GM21786 (cell line): ENCODE results near the gene ADAM12.
"Not testable (repeated sequence)": the region's sequence is repeated elsewhere in the genome, so short reads cannot be mapped to it uniquely, and the experiment has no call there.

Source experiments
- ATAC-seq: cut with Tn5 transposase; IDR thresholded peaks from one replicate; pipeline ENCODE4 v1.9.1; 2021; ENCODE audit not compliant: unreplicated experiment

The ADAM12 gene

GRCh38 chr10:126407831-126408230 lies 19.6 kb upstream of the ADAM12 start:
- no peak for ATAC-seq

- ATAC-seq = no peak
Measured at GRCh38 chr10:126405239-126405775, 17.0 kb upstream of the ADAM12 start.

DNA sequence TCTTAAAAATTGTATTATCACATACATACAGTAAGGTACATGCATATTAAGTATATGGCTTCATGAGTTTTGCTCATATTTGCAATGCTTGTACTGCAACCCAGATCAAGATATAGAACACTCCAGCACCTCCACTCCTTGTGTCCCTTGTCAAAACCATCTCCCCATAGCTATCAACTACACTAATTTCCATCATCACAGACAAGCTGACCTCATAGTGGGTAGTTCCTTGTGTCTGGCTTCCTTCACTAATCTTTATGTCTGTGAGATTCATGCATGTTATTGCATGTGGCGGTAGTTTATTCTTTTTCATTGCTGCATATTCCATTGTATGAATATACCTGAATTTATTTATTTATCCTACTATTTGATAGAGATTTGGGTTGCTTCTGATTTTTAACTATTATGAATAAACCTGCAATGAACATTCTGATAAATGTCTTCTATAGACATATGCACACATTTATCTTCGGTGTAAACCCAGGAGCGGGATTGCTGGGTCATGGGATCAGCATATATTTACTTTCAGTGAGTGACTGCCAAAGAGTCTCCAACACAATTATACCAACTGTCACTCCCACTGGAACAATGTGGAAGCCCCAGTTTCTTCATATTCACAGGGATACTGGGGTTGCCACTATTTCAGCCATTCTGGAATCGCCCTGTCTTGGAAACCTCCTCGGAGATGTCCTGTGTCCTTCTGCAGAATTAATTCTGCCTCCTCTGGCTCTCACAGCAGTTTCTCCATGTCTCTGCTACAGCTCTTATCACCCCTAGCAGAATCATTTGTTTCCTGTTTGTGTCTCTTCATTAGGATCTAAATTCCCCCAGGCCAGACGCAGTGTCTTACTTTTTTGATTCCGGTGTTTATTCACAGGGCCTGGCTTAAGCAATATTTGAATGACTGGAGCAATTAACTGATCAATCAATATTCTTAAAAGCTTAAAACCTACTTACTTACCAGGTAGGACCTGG lies 14.7 kb upstream of the ADAM12 start:
- ATAC-seq = no peak

DNA sequence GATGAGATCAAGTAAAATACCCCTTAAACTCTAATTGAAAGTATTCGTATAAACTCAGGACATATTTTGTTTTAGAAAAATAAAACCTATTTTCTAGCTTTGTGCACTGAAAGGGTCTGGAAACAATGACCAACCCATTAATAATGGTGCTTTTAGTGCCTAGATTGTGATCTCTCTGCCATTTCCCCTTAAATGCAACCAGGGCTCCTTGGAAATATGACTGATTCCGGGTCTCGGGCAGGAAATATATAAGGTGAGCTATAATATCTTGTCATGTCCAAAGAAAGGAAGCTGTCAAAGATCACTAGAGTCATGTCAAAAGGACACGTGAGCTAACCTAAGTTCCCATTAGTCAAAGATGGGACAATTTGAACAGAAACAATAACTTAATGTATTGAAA lies 12.4 kb upstream of the ADAM12 start:
- ATAC-seq = no peak

- ATAC-seq = no peak
Measured at GRCh38 chr10:126398924-126399323, 10.6 kb upstream of the ADAM12 start.

- ATAC-seq = no peak
Measured at GRCh38 chr10:126398383-126398743, 10.1 kb upstream of the ADAM12 start.

GRCh38 chr10:126397640-126398382 lies 9.5 kb upstream of the ADAM12 start:
- ATAC-seq = no peak

GRCh38 chr10:126397156-126397555 lies 8.9 kb upstream of the ADAM12 start:
- no peak for ATAC-seq

GRCh38 chr10:126394948-126395347 lies 6.7 kb upstream of the ADAM12 start:
- ATAC-seq = no peak

GRCh38 chr10:126393076-126393475 lies 4.8 kb upstream of the ADAM12 start:
- ATAC-seq = no peak

DNA sequence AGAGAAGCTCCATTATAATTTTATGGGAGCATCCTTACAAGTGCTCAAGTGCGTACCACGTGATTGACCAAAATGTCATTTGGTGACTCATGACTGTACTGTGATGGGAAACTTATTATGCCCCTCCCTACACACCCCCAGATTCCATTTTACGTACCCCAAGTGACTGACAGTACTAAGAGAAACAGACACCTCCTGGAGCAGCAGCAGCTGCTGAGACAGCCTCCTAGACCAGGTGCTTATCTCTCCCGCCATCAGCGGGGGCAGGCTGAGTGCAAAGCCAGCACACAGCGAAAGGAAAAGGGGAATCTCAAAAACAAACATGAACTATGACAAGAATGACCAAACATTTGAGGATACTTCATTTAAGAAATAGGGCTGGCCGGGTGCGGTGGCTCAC lies 4.2 kb upstream of the ADAM12 start:
- ATAC-seq = no peak

DNA sequence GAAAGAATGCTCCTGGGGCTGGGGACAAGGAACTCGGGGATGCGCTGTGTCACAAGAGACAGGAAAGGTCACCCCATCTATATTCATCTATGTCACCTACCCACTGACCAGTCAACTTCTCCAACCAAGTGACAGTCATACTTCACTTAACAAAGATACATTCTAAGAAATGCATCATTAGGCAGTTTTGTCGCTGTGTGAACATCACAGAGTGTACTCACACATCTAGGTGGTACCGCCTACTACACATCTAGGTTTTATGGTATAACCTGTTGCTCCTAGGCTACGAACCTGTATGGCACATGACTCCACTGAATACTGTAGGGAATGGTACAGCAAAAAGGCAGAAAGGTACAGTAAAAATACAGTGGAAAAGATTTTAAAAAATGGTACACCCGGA lies 3.8 kb upstream of the ADAM12 start:
- ATAC-seq = no peak

- no peak for ATAC-seq
Measured at GRCh38 chr10:126391192-126391885, 3.1 kb upstream of the ADAM12 start.

DNA sequence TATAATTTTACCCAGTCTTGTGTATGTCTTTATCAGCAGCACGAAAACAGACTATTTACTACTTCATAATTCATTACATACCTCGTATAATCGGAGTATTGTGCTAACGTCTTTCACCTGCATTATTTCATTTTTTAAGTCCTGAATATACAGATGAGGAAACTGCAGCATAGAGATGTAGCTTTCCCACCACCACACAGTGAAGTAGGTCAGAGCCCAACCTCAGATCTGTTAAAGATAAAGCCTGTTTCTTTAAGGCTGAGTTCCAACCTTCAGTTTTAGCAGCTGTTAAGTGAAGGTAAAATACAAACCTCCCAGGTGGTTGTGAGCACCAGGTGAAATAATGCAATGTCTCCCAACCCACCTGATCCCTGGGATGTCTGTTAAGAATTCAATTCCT lies 2.0 kb upstream of the ADAM12 start:
- no peak for ATAC-seq

GRCh38 chr10:126387041-126387921 lies 996 bp downstream of the ADAM12 start:
- ATAC-seq = no peak

DNA sequence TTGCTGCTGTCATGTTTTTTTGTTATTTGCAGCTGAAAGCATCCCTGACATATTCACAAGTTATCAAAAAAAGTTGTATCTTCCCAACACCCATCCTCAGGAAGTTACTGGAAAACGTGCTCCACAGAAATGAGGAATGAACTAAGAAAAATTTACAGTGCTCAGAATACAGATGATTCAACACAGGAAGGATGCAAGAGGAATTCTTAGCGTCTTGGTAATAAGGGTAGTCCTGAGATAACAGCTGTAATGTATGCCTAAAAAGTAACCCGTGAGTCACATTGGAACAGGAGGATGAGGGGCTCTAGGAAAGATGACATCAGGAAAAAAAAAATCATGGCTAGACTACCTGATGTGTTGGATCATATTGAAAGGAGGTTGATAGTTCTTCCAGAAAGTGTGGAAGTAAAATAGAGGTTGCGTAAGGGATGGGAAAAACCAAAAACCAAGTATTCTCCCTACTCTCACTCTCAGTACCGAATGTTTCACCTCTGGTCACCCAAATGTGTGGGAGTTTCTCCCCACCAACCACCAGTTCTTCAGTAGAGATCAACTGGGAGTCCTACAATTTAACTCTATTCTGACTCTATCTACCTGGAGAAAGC lies 3.9 kb downstream of the ADAM12 start:
- no peak for ATAC-seq

DNA sequence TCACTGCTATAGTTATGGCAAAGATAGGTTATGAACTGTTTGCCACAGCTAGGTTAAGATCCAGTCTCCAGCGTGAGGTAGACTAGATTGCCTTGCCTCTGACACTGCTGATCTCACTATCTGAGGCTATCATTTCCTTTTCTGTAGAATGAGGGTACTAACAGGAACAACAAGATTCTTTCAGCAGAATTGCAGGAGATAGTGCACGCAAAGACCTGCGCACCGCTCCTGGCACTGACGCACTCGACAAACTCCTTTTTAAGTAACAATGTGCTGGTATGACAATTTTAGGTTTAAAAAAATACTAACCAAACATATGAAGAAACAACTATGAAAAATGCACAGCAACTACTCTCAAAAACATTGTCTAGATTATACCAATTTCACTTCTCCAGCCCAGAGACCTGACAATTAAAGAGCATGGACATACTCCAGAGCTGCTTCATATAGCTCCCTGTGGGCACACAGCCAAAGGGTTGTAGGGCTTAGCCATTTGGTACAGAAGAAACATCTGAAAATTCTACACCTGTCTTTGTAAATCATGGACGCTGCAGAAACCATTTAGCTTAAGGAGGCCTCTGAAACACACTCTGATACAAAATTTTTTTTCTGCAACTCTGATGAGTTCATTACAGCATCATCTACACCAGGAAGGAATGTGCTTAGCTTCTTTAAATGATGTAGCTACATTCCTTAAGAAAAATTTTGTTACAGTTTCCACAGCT lies 7.8 kb downstream of the ADAM12 start:
- no peak for ATAC-seq

DNA sequence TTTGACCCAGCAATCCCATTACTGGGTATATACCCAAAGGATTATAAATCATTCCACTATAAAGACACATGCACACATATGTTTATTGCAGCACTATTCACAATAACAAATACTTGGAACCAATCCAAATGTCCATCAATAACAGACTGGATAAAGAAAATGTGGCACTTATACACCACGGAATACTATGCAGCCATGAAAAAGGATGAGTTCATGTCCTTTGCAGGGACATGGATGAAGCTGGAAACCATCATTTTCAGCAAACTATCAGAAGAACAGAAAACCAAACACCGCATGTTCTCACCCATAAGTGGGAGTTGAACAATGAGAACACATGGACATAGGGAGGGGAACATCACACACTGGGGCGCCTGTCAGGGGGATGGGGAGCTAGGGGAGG lies 9.1 kb downstream of the ADAM12 start:
- ATAC-seq = not testable (repeated sequence)

GRCh38 chr10:126376956-126377355 lies 11.3 kb downstream of the ADAM12 start:
- no peak for ATAC-seq
